Smooth muscle cell (in vitro differentiated cells): ENCODE measurements around the gene NOTCH2. TPM values are rescaled to one million over a fixed set of nuclear protein-coding genes. Genes with fewer than 3 reads are reported as not detected.

Experiments
- DNase-seq: peaks from one replicate; lab custom pipeline; 2025; ENCODE audit not compliant: unreplicated experiment; lab: John Stamatoyannopoulos, UW
- H2AFZ ChIP-seq: fragments of 200-600 bp; sonication (generic); 2 replicates; pipeline ENCODE4 v1.6.0; 2016; ENCODE audit warnings: antibody characterized with exemption, low read depth, mild to moderate bottlenecking
- H3F3A ChIP-seq: fragments of 200-600 bp; sonication (generic); 2 replicates; pipeline ENCODE4 v1.6.0; 2017; ENCODE audit warnings: antibody characterized with exemption, low read depth
- H3K27ac ChIP-seq: fragments of 200-600 bp; sonication (generic); 2 replicates; pipeline ENCODE4 v1.5.1; 2016; ENCODE audit warnings: low read depth, mild to moderate bottlenecking
- H3K27me3 ChIP-seq: fragments of 200-600 bp; sonication (generic); 2 replicates; pipeline ENCODE4 v1.6.1; 2016; ENCODE audit warnings: low read depth, mild to moderate bottlenecking
- H3K36me3 ChIP-seq: fragments of 200-600 bp; sonication (generic); 2 replicates; pipeline ENCODE4 v1.5.1; 2016; ENCODE audit warnings: low read depth
- H3K4me1 ChIP-seq: fragments of 200-600 bp; sonication (generic); 2 replicates; pipeline ENCODE4 v1.5.1; 2016; ENCODE audit warnings: low read depth
- H3K4me2 ChIP-seq: fragments of 200-600 bp; sonication (generic); 2 replicates; pipeline ENCODE4 v1.6.0; 2016; ENCODE audit warnings: mild to moderate bottlenecking
- H3K4me3 ChIP-seq: fragments of 200-600 bp; sonication (generic); 2 replicates; pipeline ENCODE4 v1.5.1; 2016; ENCODE audit warnings: mild to moderate bottlenecking
- H3K79me2 ChIP-seq: fragments of 200-600 bp; sonication (generic); 2 replicates; pipeline ENCODE4 v1.6.0; 2016; ENCODE audit warnings: low read depth, mild to moderate bottlenecking
- H3K9ac ChIP-seq: fragments of 200-600 bp; sonication (generic); 2 replicates; pipeline ENCODE4 v1.6.0; 2016; ENCODE audit warnings: low read depth
- H3K9me3 ChIP-seq: fragments of 200-600 bp; sonication (generic); replicated peaks from 2 replicates; pipeline ENCODE4 v1.5.1; 2016; ENCODE audit warnings: low read depth
- H4K20me1 ChIP-seq: fragments of 200-600 bp; sonication (generic); 2 replicates; pipeline ENCODE4 v1.6.0; 2016; ENCODE audit warnings: low read depth
- CTCF ChIP-seq: fragments of 200-600 bp; sonication (generic); IDR thresholded peaks from 2 replicates; pipeline ENCODE4 v1.5.1; 2017; ENCODE audit warnings: borderline replicate concordance, mild to moderate bottlenecking, antibody characterized with exemption; ENCODE audit not compliant: insufficient read depth, poor library complexity, severe bottlenecking
- WGBS: methylation state at CpG from one replicate; pipeline ENCODE4 v1.1.7; 2016; ENCODE audit warnings: low lambda C conversion rate; 5-methylcytosine and 5-hydroxymethylcytosine counted together
- polyA plus RNA-seq: library from polyadenylated mRNA; unstranded; fragments of >200 nt; fragmentation: Nextera tagmentation; extraction: Ambion mirVana; gene quantifications from 2 replicates; pipeline ENCODE4 v1.2.1, GENCODE V29; 2016
- total RNA-seq: library from RNA; depleted of rRNA; stranded (reverse); fragments of >200 nt; gene quantifications from 2 replicates; pipeline ENCODE4 v1.2.3, GENCODE V29; 2014

NOTCH2 gene
- total and polyA plus RNA-seq, 2 experiments from 2014 or later, result 50.3 to 133 TPM

- no peak for TF ChIP-seq CTCF
- Histone ChIP-seq H3K36me3 (peaks cover 15% of the 10 kb centered on the region), H3K27me3 (no peaks in the 10 kb centered on the region), H4K20me1 (peaks cover 20% of the 10 kb centered on the region), H3K4me1 (no peaks in the 10 kb centered on the region), H3F3A (no peaks in the 10 kb centered on the region), H3K79me2 (no peaks in the 10 kb centered on the region), H3K9ac (no peak overlapping the region), H3K27ac (no peak overlapping the region), H3K4me3 (no peak overlapping the region), H3K9me3 (no peaks in the 10 kb centered on the region), H2AFZ (no peak overlapping the region), H3K4me2 (no peak overlapping the region)
- no peak for DNase-seq
- WGBS, result 87% methylated on average over 5 of the region's 5 CpGs
These were observed 107.0 kb downstream of the NOTCH2 start for GRCh38 chr1:119962296-119962968.

GRCh38 chr1:119960501-119960900 is 109.0 kb downstream of the NOTCH2 start:
- Histone ChIP-seq H3K36me3 (peaks cover 15% of the 10 kb centered on the region), H3K4me2 (no peak overlapping the region), H3K4me3 (no peak overlapping the region), H4K20me1 (peaks cover 19% of the 10 kb centered on the region), H3K9ac (no peak overlapping the region), H3K27me3 (no peaks in the 10 kb centered on the region), H3K4me1 (no peaks in the 10 kb centered on the region), H2AFZ (no peak overlapping the region), H3K9me3 (no peaks in the 10 kb centered on the region), H3K27ac (no peak overlapping the region), H3F3A (no peaks in the 10 kb centered on the region), H3K79me2 (no peaks in the 10 kb centered on the region)
- DNase-seq, result no peak
- no peak for TF ChIP-seq CTCF
- 88% methylated on average over 4 of the region's 4 CpGs for WGBS

GRCh38 chr1:119959268-119960220 is 109.9 kb downstream of the NOTCH2 start:
- H3K27me3 ChIP-seq, result no peaks in the 10 kb centered on the region
- no peaks in the 10 kb centered on the region for H3K9me3 ChIP-seq
- no peak overlapping the region for H2AFZ ChIP-seq
- H3F3A ChIP-seq, result no peaks in the 10 kb centered on the region
- H3K4me2 ChIP-seq, result no peak overlapping the region
- H4K20me1 ChIP-seq, result peaks cover 19% of the 10 kb centered on the region
- TF ChIP-seq CTCF, result no peak
- no peaks in the 10 kb centered on the region for H3K4me1 ChIP-seq
- H3K79me2 ChIP-seq, result no peaks in the 10 kb centered on the region
- no peak overlapping the region for H3K4me3 ChIP-seq
- no peak for DNase-seq
- peaks cover 9% of the 10 kb centered on the region for H3K36me3 ChIP-seq
- H3K9ac ChIP-seq, result no peak overlapping the region
- H3K27ac ChIP-seq, result no peak overlapping the region
- 93% methylated on average over 7 of the region's 7 CpGs for WGBS
